Urothelium cell line (cell line): ENCODE results near the gene NECTIN1.
A peak's percentile ranks its signal among the peaks of the same experiment; 100 is the strongest.

ENCODE experiments used
- DNase-seq: peaks from one replicate; pipeline ENCODE4 v3.0.0; 2011; ENCODE audit warnings: low spot score, mixed read lengths
- FAIRE-seq: peaks from 2 replicates; lab custom pipeline; 2011; peaks lifted over from hg19 to GRCh38; lab: Jason Lieb, UNC

Gene NECTIN1

GRCh38 chr11:119697445-119697844 is 31.6 kb downstream of the NECTIN1 start:
- FAIRE-seq (no peak), DNase-seq (no peak)

DNA sequence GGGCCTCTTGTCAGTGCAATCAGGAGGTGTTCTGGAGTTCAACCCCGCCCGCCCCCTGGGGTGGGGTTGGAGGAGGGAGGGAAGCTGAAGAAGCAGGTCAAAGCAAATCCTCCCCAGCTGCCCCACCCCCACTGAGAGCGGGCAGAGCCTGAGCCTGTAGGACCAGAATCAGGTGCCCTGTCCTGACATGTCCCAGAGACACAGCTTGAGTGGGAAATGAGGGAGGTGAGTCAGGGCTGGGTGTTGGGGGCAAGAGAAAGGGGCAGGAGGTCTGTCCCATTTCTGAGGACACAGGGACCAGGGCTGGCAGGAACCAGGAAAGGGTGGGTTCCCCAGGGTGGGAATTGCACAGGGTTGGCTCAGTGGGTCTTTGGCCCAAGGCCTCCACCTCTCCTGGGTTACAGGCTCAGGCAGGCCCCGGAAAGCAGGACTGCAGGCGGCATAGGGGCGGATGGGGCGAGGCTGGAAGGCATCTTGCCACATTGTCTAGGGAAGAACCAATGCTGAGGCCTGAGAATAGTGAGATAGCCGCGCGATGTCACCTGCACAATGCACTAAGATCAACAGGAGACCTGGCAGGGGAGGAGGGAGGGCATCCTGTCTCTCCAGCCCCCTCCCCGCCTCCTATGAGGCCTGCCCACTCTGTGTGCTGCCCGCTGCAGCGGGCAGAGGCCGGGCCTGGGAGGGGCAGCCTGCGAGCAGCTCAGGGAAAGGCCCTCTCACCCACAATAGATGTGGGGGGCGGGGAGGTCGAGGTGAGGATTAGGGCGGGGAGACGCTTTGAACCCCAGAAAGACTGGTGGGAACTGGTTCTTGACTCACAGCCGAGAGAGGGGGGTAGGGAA is 32.4 kb downstream of the NECTIN1 start:
- DNase-seq = peak; percentile 26
- FAIRE-seq = no peak

DNA sequence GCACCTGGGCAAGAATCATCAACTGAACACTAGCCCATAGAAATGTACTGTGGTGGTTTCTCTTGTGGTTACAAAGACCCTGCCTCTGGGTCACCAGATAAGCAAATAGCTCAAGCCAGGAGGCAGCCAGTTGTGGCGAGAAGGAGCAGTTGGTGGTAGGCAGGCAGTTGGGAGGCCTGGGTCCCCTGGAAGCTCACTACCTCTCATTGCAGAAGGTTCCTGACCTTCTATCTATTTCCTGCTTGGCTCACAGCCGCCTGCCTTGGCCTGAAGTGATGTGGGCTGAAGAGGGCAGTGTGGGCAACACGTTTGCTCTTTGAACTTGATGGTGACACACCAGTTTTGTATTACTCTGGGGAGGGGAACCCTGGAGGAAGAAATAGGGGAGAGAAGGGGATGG is 34.7 kb downstream of the NECTIN1 start:
- DNase-seq = no peak
- no peak for FAIRE-seq

GRCh38 chr11:119693253-119693815 is 35.7 kb downstream of the NECTIN1 start:
- DNase-seq = no peak
- no peak for FAIRE-seq

- FAIRE-seq (no peak), DNase-seq (no peak)
Measured at GRCh38 chr11:119692540-119692820, 36.5 kb downstream of the NECTIN1 start.

DNA sequence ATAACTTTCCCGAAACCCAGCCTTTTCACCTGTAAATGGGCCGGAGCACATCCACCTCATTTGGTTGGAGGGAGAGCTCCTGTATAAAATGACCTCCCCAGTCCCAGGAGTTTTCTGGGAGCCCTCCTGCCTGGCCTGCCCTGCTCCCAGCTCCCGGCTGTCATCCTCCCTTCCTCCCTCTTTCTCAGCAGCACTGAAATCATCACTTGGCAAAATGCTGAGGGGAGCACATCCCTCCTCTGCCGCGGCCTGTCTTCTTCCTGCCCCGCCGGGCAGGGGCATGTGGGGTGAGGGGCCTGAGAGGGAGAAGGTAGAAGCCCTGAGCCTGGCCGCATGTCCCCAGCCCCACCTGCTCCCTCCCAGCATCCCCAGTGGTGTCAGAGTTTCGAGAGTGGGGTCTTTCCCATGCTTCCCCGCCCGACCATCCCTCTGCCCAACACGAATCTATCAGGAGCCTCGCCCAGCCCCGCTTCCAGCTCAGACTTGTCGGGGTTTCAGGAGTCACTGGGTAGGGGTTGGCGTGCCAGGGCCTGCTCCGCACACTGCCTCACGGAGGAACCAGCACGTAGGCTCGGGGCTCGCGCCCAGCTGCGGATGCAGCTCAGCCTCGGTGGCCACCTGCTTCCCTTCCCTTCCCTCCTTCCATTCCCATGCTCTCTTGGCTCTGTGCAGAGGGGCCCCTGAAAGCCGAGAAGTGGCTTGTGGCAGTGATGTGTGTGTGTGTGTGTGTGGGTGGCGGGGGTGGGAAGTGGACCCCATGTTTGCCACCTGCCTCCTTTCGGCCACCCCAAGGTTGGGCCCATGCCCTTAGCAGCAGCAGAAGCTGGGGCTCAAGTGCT is 37.1 kb downstream of the NECTIN1 start:
- no peak for FAIRE-seq
- DNase-seq = no peak

DNA sequence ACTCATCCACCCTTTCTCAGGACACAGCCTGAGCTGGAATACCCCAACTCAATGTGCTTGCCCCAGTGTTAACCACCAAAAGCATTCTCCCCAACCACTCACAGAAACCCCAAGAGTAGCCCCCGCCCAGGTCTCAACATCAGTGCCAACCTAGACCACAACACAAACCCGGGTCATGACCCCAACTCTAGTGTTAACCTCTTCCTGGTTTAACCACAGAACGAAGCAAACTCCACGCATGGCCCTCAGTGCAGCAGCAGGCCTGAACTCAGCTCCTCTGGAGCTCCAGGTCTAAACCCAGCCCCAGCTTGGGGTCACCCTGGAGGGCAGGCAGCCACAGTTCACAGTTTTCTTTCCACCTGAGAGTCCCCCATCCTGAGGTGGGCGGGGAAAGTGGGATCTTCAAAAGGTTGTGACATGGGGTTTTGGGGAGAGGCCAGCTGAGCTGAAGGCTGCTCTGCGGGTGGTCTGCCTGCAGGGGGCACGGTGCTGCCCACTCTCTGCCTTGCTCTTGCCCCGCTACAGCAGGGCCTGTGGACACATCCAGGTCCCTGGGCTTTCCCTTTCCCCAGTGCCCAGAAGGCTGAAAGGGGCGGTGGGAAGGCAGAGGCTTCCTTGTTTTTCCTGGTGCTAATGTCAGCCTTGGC is 37.9 kb downstream of the NECTIN1 start:
- no peak for DNase-seq
- no peak for FAIRE-seq

GRCh38 chr11:119689302-119689701 is 39.7 kb downstream of the NECTIN1 start:
- DNase-seq (no peak), FAIRE-seq (no peak)

DNA sequence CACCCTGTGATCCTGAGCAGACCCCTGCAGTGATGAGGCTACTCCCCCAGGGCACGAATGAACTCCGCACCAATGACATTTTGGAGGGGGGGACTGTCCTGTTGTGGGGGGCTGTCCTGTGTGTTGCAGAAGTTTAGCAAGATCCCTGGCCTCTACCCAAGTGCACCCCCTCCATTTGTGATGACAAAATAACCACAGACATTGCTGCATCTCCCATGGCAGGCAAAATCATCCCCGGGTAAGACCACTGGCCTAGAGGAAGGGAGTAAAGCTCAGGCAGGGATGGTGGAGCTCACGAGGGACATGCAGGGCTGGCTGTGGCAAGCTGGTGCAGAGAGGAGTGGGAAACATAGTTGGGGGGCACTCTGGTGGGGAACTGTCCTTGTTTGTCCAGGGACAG is 40.6 kb downstream of the NECTIN1 start:
- no peak for DNase-seq

GRCh38 chr11:119687373-119688046 is 41.5 kb downstream of the NECTIN1 start:
- FAIRE-seq (no peak), DNase-seq (no peak)

More for the DNA sequence above, 40.6 kb downstream of the NECTIN1 start:
- no peak for FAIRE-seq

- no peak for FAIRE-seq
- DNase-seq = no peak
Measured at GRCh38 chr11:119686177-119686882, 42.7 kb downstream of the NECTIN1 start.

DNA sequence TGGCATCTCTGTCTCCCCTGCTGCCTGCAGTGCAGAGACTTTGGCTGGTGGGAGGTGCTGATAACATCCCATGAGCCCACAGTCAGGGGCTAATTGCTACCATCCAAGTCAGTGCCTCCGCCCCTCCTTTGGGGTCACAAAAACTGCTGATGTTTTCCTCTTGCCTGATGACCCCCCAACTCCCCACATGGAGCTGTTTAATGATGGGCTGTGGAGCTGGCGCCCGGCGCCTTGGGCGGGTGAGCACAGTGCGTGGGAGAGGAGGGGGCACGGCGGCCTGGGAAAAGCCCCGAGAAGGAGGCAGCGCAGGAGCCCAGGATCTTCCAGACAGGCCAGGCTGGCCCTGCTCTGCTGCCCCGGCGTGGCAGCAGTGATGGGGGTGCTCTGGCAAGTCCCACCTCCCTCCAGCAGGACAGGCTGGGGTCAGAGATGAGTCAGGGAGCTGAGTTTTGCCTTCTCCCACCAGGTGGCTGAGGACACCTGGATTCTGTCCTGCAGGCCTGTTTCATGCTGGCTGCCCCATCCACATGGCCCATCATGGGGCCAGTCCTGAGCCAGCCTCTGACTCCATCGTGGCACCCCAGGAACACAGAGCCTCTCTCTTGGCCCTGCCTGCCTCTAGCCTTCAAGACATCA is 43.8 kb downstream of the NECTIN1 start:
- DNase-seq (no peak), FAIRE-seq (no peak)

DNA sequence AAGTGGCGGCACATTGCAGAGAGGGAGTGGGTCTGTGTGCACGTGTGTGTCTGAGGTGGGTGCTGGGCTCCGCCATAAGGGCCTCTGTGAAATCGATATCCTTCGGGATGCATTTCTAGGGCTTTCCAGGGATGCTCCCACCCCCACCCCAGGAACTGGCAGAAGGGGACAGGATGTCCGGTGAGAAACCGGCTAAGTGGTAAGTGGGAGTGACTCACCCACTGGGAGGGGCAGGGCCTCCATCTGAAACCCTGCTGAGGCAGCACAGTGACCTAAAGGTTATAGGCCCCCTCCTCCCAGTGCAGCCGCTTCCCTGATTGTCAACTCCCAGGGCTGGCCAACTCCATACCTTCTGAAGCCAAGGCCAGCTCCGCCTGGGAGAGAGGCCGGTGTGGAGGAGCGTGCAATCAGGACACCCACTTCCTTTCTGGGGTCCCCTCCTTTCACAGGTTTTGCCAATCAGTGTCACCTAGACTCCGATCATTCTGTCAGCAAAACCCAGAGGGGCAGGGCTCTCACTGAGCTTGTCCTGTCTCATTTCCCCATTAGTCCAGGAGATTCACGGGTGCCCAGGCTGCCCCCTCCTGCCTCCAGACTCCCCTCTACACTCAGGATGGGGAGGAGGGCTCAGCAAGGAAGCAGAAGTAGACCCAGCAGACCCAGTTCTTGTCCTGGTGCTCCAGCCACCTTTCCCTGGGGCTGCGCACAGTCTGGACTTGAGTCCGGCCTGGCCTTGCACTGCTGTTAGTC is 44.5 kb downstream of the NECTIN1 start:
- DNase-seq (peak; percentile 81), FAIRE-seq (no peak)

DNA sequence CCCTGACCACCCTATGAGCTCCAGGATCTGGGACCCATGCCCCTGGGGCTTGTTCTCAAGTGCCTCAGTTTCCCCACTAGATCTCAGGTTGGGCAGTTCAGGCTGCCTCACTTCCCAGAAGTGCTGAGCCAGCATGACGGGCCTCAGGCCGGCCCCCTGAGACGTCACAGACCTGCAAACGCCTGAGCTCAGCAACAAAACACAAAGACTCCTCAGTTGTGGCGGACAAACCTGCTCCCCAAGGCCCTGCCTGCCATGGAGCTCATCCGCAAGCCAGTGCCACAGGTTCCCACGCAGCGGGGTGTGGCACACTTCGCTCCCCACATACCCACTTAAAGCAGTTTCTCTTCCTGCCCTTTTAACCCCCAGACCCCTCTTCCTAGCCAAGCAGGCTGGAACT is 45.2 kb downstream of the NECTIN1 start:
- no peak for FAIRE-seq
- no peak for DNase-seq

DNA sequence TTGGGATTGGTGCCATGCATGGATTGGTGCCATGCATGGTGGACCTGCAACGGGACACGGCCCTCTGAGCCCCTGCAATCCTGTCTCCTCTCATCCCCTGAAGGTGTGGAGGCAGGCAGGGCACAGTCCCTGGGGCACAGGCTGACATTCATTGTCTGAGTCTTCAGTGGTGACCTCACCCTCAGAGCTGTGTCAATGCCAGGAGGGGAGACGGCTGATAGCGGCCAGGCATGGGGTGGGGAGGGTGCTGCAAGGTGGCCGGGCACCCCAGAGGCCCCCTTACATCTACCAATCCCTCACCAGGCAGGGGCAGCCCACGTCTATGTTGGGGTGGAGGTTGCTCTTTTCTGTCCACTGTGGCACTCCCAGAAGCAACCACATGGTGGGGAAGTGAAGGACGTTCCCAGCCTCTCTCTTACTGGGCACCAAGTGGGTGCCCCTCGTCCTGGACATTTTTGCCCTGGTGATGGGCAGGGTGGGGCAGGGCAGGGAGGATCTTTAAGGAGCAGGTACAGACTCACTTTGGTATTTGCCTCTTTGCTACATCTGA is 47.6 kb downstream of the NECTIN1 start:
- FAIRE-seq (no peak), DNase-seq (no peak)

- DNase-seq = no peak
- no peak for FAIRE-seq
Measured at GRCh38 chr11:119680541-119681360, 48.2 kb downstream of the NECTIN1 start.

DNA sequence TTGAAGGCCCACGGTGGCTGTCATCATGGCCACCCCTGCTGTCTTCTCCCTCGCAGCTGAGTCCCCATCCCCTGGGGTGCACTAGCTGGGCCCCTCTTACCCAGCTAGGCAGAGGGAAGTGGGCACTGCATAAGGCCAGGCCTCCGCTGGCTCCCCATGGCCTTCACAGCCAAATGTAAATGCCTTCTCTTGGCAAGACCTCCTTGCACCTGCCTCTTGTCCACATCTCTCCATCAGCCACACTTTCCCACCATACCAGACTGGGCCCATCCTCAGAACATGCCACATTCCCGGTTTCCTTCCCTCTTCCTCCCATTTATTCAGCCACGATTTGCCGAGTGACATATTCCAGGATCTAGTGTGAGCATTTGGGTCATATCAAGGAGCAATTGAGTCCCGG is 49.7 kb downstream of the NECTIN1 start:
- FAIRE-seq (no peak), DNase-seq (no peak)

GRCh38 chr11:119678351-119678750 is 50.6 kb downstream of the NECTIN1 start:
- no peak for FAIRE-seq
- no peak for DNase-seq
